GM19238 (cell line): Measurements from ENCODE around the gene PPAN.
A peak's percentile ranks its signal among the peaks of the same experiment; 100 is the strongest.

Experiments used
- DNase-seq: peaks from one replicate; pipeline ENCODE4 v3.0.0; 2011; ENCODE audit warnings: low spot score; ENCODE audit not compliant: insufficient read length

PPAN gene, protein sequence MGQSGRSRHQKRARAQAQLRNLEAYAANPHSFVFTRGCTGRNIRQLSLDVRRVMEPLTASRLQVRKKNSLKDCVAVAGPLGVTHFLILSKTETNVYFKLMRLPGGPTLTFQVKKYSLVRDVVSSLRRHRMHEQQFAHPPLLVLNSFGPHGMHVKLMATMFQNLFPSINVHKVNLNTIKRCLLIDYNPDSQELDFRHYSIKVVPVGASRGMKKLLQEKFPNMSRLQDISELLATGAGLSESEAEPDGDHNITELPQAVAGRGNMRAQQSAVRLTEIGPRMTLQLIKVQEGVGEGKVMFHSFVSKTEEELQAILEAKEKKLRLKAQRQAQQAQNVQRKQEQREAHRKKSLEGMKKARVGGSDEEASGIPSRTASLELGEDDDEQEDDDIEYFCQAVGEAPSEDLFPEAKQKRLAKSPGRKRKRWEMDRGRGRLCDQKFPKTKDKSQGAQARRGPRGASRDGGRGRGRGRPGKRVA

GRCh38 chr19:10106100-10106936 is at the start of gene PPAN:
Gene PPAN, plus strand, starts transcription at chr19:10106362. Its CDS starts 33 bp downstream, at chr19:10106395.
- DNase-seq: peak; percentile 99

- DNase-seq: no peak
Observed at GRCh38 chr19:10061717-10062310, 44.3 kb upstream of the PPAN start.

GRCh38 chr19:10068205-10068604 is 38.0 kb upstream of the PPAN start:
- no peak for DNase-seq

GRCh38 chr19:10069046-10069445 is 37.1 kb upstream of the PPAN start:
- no peak for DNase-seq

DNA sequence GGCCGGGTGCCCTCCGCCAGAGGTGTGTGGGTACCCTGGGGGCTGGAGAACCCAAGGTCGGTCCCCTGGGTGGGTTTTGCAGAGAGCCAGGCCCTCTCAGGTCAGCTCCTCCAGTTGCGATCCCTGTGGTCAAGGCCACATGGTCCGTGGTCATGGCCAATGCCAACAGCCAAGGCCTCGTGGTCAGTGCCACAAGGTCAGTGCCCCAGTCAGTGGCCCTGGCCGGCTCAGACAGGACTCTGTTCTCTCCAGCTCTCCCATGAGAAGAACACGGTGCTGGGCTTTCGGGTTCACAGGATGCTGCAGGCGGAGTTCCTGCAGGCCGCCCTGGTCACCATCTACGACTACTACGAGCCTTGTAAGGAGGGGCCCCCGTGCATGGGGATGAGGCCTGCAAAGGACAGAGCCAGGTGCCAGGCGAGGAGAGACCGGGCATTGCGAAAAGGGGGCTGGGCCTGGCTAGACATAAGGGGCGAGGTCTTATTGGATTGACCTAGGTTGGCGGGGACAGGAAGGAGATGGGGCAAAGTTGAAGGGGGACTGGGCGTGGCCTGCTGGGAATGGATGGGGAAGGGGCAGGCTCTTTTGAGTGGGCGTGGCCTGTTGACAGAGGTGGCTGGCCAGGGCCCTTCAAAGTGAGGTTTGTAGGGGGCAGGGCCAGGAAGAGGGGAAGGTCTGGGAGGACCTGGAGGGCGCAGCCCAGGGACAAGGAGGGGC is 35.3 kb upstream of the PPAN start:
- no peak for DNase-seq

- DNase-seq: no peak
Observed at GRCh38 chr19:10074153-10074552, 32.0 kb upstream of the PPAN start.

DNA sequence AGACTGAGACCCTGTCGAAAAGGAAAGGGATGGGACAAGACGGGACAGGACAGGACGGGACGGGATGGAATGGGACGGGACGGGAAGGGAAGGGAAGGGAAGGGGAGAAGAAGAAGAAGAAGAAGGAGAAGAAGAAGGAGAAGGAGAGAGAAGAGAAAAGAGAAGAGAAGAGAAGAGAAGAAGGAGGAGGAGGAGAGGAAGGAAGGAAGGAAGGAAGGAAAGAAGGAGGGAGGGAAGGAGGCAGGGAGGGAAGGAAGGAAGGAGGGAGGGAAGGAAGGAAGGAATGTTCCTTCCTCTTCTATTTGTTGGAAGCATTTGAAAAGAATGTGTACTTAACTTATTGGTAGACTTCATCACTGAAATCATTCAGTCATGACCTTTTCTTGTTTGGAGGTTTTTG is 29.6 kb upstream of the PPAN start:
- no peak for DNase-seq

- DNase-seq: no peak
Observed at GRCh38 chr19:10078329-10078728, 27.8 kb upstream of the PPAN start.

DNA sequence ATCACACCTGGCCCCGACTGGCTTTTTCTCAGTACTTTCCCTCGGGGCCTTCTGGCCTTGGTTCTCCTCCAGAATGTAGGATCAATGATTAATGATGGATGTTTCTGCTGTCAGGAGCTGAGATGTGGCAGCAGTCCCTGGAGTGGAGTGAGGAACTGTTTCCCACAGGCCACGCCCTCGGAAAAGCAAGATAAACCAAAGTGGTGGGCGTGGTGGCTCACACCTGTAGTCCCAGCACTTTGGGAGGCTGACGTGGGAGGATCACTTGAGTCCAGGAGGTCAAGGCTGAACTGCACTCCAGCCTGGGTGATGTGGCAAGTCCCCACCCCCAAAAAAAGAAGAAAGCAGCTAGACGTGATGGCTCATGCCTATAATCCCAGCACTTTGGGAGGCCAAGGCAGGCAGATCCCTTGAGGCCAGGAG is 27.1 kb upstream of the PPAN start:
- no peak for DNase-seq

GRCh38 chr19:10083911-10084310 is 22.3 kb upstream of the PPAN start:
- no peak for DNase-seq

DNA sequence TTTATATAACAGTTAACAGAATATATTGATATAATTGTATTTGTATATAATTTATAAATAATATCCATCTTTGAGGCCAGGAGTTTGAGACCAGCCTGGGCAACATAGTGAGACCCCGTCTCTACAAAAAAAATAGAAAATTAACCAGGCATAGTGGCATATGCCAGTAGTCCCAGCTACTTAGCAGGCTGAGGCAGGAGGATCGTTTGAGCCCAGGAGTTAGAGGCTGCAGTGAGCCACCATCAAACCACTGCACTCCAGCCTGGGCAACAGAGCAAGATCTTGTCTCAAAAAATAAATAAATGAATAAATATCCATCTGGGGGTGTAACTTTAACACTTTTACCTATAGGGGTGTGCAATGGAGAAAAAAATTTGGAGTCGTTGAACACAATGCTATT is 21.4 kb upstream of the PPAN start:
- no peak for DNase-seq

DNA sequence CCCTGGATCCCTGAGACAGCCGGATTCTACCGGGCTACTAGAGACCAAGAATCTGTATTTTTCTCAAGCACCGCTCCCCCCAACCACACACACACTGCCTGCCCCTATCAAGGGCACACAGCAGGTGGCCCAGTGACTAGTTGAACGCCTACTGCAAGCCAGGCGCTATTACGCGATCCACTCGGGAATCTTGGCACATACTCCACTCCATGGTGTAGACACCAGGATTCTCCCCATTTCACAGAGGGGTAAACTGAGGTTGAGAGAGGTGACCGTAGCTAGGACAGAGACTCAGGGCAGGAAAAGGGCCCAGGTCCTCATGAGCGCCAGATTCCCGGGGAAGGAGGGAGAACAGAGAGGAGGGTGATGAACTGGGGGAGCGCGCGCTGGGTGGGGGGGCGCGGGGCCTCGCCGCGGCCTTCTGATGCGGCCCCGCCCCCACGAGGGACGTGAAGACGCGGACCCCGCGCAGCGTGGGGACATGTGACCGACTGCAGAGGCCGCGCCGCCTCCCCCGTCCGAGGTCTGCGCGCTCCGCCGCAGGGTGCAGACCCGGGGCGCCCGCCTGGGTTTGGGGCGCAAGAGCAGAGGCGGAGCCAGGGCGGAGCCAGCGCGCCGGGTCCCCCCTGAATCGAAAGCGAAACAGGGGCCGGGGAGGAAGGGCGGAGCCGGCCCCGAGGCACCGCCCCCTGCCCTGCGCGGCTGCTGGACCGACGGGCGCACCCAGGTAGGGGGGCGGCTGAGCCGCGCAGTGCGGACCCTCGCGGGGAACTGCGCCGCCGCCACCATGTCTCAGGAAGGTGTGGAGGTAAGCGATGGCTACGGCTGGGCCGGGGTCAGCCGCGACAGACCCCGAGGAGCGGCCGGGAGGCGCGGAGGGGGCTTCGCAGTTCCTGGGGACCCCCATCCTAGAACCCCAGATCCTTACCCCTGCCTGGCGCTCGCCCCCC is 20.2 kb upstream of the PPAN start, which contains the start of gene SHFL:
Gene SHFL (plus strand): TSS at position 677 of the 950 bp plus-strand sequence. CDS start 111 bp downstream, at position 788.
- DNase-seq: peak; percentile 95

DNA sequence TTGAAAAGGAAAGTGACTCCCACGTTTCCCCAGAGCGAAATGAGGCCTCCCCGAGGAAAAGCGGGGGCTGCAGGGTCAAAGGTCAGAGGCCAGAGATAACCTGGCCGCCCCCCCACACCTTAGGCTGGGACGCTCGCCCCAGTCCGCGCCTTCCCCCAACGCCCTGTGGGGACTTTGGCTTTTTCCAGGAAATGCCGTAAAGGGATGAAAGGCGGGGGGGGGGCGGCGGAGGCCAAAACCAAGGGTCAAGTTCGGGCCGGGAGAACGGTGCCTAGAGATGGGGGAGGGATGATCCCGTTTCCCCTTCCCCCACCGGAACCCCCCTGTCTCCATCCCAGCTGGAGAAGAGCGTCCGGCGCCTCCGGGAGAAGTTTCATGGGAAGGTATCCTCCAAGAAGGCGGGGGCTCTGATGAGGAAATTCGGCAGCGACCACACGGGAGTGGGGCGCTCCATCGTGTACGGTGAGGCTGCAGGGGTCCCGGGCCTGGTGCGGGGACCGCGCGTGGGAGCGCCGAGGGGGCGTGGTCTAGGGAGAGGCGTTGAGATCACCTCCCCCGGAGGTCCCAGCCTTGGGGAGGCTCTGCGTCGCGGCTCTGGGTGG is 19.5 kb upstream of the PPAN start:
- DNase-seq: no peak

GRCh38 chr19:10087296-10088061 is 18.7 kb upstream of the PPAN start:
- no peak for DNase-seq

- no peak for DNase-seq
Observed at GRCh38 chr19:10088949-10089554, 17.1 kb upstream of the PPAN start.

- DNase-seq: no peak
Observed at GRCh38 chr19:10089801-10090375, 16.3 kb upstream of the PPAN start.

DNA sequence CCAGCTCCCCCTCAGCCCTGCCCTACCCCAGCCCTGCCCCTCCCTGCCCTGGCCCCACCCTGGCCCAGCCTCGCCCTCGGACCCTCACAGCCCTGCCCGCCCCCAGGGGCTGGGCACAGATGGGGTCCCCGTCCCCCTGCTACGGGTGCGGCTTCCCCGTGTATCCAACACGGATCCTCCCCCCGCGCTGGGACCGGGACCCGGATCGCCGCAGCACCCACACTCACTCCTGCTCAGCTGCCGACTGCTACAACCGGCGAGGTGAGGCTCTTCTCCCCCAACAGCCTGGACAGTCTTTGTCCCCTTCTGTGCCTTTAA is 14.8 kb upstream of the PPAN start:
- DNase-seq: no peak
